Measurements from ENCODE around the gene TUBB2B. TPM values are rescaled to one million over a fixed set of nuclear protein-coding genes. Genes with fewer than 3 reads are reported as not detected.

The TUBB2B gene
- total RNA-seq, 4 donors from 2014 or later: 0.26 to 80.7 (median 4.3) TPM; not detected in 1

DNA sequence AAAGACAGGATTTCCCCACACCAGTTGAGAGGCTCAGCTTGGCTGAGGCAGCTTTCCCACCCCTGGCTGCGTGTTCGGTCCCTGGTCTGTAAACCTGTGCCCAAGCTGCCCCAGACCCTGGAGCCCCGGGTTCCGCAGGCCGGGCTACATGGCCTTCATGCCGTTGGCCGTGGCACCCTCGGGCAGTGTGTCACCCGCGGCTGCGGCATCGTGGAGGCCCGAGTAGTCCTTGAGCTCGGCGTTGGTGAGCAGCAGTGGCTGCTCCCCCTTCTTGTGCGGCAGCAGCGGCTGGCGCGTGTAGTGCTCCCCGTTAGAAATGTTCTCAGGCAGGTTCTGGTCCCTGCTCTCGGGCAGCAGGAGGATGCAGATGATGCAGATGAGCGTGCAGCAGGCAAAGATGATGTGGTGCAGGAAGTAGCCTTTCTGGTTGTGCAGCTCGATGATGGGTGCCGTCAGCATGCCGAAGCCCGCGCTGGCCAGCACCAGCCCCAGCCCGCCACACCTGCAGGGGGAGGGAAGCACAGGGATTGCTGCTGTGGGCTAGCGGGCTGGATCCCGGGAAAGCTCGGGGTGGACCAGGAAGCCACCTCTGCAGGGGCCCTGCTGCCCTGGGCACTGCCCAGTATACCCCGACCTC lies 45.6 kb upstream of the TUBB2B start:
- Histone ChIP-seq H3K4me1 (no peaks in the 10 kb centered on the region), H3K36me3 (no peaks in the 10 kb centered on the region), H3K9me3 (no peaks in the 10 kb centered on the region), H3K27me3 (no peaks in the 10 kb centered on the region), H3K4me3 (no peak overlapping the region), H3K27ac (no peak overlapping the region)
- intact Hi-C loops (cut with DNase I; ENCODE audit: low total_unique reads): loop anchor here (10.0 kb wide), 1 partner anchor 722 kb away; no protein-coding TSS in a partner anchor
- DNase-seq: no peak
- TF ChIP-seq POLR2A (IDR thresholded peaks at IDR 0.05): no peak
- TF ChIP-seq, protein P1, sequence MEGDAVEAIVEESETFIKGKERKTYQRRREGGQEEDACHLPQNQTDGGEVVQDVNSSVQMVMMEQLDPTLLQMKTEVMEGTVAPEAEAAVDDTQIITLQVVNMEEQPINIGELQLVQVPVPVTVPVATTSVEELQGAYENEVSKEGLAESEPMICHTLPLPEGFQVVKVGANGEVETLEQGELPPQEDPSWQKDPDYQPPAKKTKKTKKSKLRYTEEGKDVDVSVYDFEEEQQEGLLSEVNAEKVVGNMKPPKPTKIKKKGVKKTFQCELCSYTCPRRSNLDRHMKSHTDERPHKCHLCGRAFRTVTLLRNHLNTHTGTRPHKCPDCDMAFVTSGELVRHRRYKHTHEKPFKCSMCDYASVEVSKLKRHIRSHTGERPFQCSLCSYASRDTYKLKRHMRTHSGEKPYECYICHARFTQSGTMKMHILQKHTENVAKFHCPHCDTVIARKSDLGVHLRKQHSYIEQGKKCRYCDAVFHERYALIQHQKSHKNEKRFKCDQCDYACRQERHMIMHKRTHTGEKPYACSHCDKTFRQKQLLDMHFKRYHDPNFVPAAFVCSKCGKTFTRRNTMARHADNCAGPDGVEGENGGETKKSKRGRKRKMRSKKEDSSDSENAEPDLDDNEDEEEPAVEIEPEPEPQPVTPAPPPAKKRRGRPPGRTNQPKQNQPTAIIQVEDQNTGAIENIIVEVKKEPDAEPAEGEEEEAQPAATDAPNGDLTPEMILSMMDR (IDR thresholded peaks at IDR 0.05): no peak

DNA sequence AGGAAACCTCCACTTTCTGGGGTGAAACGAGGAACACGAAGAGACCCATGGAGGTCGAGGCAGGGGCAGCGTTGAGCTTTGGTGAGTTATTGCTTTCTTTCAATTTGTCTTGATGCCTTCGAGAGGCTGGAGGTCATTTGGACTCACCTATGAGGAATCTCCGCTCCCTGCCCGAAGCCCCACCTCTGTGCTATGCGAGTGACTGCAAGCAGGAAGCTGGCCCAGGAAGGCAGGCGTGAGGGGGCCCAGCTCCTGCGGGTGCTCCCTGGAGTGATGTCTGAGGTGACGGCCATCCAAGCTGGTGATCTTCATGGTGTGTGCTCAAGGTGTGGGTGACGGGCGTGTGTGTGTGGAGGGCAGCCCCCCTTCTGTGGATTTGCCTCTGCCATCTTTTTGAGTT lies 44.3 kb upstream of the TUBB2B start:
- DNase-seq: no peak
- Histone ChIP-seq H3K36me3 (no peaks in the 10 kb centered on the region), H3K4me3 (no peak overlapping the region), H3K9me3 (no peaks in the 10 kb centered on the region), H3K27me3 (no peaks in the 10 kb centered on the region), H3K27ac (no peak overlapping the region), H3K4me1 (no peaks in the 10 kb centered on the region)
- intact Hi-C loops (cut with DNase I; ENCODE audit: low total_unique reads): loop anchor here (10.0 kb wide), 1 partner anchor 723 kb away; no protein-coding TSS in a partner anchor
- TF ChIP-seq, protein P1 (IDR thresholded peaks at IDR 0.05): no peak
- no peak for TF ChIP-seq POLR2A (IDR thresholded peaks at IDR 0.05)

DNA sequence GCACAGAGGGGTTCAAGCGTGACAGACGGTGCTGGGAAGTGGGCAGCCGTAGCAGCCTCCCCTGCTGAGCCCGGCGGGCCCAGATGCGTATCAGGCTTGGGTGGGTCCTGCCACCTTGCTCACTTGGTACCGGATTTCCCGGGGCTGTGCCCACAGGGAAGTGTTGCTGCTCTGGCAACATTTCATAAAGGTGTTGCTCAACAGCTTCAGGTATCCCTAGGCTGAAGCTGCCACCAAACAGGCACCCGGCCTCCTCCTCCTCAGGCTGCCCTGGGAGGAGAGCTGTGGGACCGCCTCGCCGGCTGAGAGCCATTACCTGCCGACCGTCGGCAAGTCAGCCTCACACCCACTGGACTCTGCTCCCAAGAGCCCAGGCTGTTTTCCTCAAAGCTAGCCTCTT lies 42.8 kb upstream of the TUBB2B start:
- intact Hi-C loops (cut with DNase I; ENCODE audit: low total_unique reads): loop anchor here (10.0 kb wide), 1 partner anchor 725 kb away; no protein-coding TSS in a partner anchor
- DNase-seq: no peak
- H3K36me3 ChIP-seq: no peaks in the 10 kb centered on the region

DNA sequence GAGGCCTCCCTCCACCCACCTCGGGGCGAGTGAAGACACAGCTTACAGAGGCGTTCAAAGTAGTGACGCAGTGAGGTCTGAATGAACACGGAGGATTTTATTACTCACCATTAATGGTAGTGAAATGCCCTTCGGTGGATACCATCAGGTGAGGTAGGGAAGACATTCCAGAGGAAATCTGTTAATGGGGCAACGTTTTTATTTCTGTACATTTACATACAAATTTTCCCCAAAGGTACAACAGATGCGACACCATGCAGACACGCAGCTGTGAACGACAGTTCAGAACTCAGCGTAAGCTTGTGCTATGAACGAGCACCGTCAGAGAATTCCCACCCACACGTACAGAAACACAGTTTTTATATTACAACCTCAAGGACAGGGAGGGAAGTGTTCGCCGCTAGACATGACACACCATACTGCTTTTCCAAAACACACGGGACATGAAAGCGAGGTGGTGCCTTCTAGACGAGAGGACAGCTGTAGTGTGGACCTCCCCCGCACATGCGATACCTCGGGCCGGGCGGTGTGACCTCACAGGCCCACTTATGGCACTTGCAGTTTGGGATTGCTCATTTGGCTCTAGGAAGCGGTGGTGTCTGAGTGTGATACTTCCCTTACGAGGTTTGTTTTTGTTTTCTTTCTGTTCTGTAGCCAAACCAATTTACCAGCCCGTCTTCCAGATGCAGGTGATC lies 42.0 kb upstream of the TUBB2B start:
- Histone ChIP-seq H3K4me1 (no peaks in the 10 kb centered on the region), H3K36me3 (no peaks in the 10 kb centered on the region), H3K27me3 (no peaks in the 10 kb centered on the region), H3K9me3 (no peaks in the 10 kb centered on the region), H3K4me3 (no peak overlapping the region), H3K27ac (no peak overlapping the region)
- intact Hi-C loops (cut with DNase I; ENCODE audit: low total_unique reads): no loop called here
- no peak for TF ChIP-seq POLR2A (IDR thresholded peaks at IDR 0.05)
- TF ChIP-seq, protein P1 (IDR thresholded peaks at IDR 0.05): no peak
- no peak for DNase-seq

More for the DNA sequence above, 42.8 kb upstream of the TUBB2B start:
- TF ChIP-seq, protein P1 (IDR thresholded peaks at IDR 0.05): no peak
- TF ChIP-seq POLR2A (IDR thresholded peaks at IDR 0.05): no peak
- Histone ChIP-seq H3K4me3 (no peak overlapping the region), H3K4me1 (no peaks in the 10 kb centered on the region), H3K27ac (no peak overlapping the region), H3K9me3 (no peaks in the 10 kb centered on the region), H3K27me3 (no peaks in the 10 kb centered on the region)

DNA sequence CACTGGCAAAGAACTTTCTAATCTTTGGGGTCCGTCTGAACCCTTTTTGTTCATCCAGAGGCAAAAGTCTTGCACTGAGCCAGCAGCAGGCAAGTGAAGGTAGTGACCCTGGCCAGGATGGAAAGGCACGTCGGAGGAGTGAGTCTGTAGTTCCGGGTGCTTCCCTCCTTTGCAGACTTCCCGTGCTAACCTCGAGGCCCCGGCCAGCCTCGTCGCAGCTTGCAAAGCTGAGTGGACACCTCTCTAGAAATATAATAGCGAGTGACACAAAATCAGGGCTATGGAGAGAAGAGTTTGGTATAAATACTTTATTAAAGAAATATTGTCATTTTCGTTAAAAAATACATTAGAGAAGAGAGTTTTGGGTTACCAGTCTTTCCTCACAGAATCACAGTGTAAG lies 41.2 kb upstream of the TUBB2B start:
- no peak for DNase-seq
- no peaks in the 10 kb centered on the region for H3K36me3 ChIP-seq
- no peak overlapping the region for H3K27ac ChIP-seq

More for the DNA sequence above, 41.2 kb upstream of the TUBB2B start:
- no peaks in the 10 kb centered on the region for H3K9me3 ChIP-seq
- intact Hi-C loops (cut with DNase I; ENCODE audit: low total_unique reads): no loop called here
- no peaks in the 10 kb centered on the region for H3K4me1 ChIP-seq
- TF ChIP-seq POLR2A (IDR thresholded peaks at IDR 0.05): no peak
- TF ChIP-seq, protein P1 (IDR thresholded peaks at IDR 0.05): no peak
- no peaks in the 10 kb centered on the region for H3K27me3 ChIP-seq
- no peak overlapping the region for H3K4me3 ChIP-seq

Measured in uterus (tissue), 4 donors.